Activated CD4-positive, alpha-beta memory T cell treated with anti-CD3 and anti-CD28 coated beads for 36 hours (primary cell): ENCODE results near the gene RPP14. TPM values are rescaled to one million over a fixed set of nuclear protein-coding genes. Genes with fewer than 3 reads are reported as not detected.

ENCODE experiments used
- CTCF ChIA-PET: fragments of 350-600 bp; sonication (Branson Sonifier 250); formaldehyde crosslinking; loops from one replicate; lab custom pipeline; 2021; ENCODE audit warnings: antibody characterized with exemption, inconsistent platforms; lab: Charles Lee
- POLR2A ChIA-PET: fragments of 350-600 bp; sonication (Branson Sonifier 250); formaldehyde crosslinking; loops from one replicate; lab custom pipeline; 2021; ENCODE audit warnings: antibody characterized with exemption; lab: Charles Lee
- DNase-seq: peaks from one replicate; pipeline ENCODE4 v3.0.0-alpha.2; 2020
- H3K27ac Mint-ChIP-seq: one replicate; pipeline ENCODE4 v1.8.0; 2021; ENCODE audit warnings: mixed read lengths
- H3K27me3 Mint-ChIP-seq: one replicate; pipeline ENCODE4 v1.8.0; 2021; ENCODE audit warnings: mixed read lengths
- H3K36me3 Mint-ChIP-seq: one replicate; pipeline ENCODE4 v1.8.0; 2021; ENCODE audit warnings: mixed read lengths
- H3K4me1 Mint-ChIP-seq: one replicate; pipeline ENCODE4 v1.8.0; 2021; ENCODE audit warnings: low read depth, mixed read lengths
- H3K4me3 Mint-ChIP-seq: one replicate; pipeline ENCODE4 v1.8.0; 2021; ENCODE audit warnings: mild to moderate bottlenecking, mixed read lengths
- H3K9me3 Mint-ChIP-seq: one replicate; pipeline ENCODE4 v1.8.0; 2021; ENCODE audit warnings: mixed read lengths
- intact Hi-C: fragments of 100-400 bp; cut with micrococcal nuclease; formaldehyde crosslinking; loops from one replicate; pipeline ENCODE4 v1.15.1; 2023
- total RNA-seq, 2 experiments: library from RNA; stranded (reverse); gene quantifications; one replicate each; pipeline ENCODE4 v1.2.3, GENCODE V29; 2021

RPP14 gene
- total RNA-seq, 2 experiments from 2014 or later = 14.0 to 15.4 TPM

DNA sequence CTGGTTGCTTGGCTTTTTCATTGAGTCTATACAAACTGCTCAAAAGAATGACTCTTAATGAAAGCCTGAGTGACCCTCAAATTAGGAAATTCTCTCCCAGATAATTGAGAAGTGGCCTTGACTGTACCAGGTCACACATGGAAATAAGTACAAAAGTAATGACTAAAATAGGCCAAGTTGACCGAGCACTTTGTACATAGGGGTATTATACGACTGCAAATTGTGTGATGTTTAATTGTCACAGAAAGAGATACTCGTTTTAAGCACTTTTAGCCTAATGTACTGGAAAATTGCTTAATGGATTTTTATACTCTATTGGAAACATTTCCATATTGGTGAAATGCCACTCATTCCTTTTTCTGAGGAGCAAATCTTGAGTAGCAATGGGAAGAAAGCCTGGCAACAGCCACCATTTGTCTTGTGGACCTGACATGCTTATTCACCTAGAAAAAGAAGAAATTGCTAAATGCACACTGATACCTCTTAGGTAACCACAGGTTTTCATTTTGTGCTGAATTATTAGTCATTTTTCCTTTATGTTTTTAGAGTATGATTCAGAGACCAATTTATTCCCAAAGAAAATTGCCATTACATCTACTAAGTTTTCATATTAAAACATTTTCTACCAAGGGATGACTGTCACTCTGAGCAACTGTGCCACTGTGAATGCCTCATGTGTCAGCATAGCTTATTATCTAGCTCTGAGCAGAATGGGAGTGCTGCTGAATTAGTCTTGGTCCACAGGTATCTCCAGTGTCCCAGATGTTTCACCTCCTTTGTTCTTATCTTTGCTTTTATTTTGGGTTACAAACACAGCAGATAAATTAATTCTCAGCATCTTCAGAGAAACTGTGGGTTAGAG lies 17.7 kb downstream of the RPP14 start:
- Mint-ChIP-seq H3K27ac (peak overlapping the region; percentile 93), H3K27me3 (no peaks in the 10 kb centered on the region), H3K9me3 (no peaks in the 10 kb centered on the region), H3K4me1 (peaks cover 37% of the 10 kb centered on the region), H3K4me3 (peak overlapping the region; percentile 34), H3K36me3 (peaks cover 3% of the 10 kb centered on the region)
- POLR2A ChIA-PET = interaction anchor here (0.6 to 2.6 kb wide), 3 partner anchors 11 to 97 kb away, joined by 3 to 20 read pairs (median 4); partner anchors contain the start of genes HTD2 and RPP14
- peak; percentile 29 for DNase-seq
- intact Hi-C loops = loop anchor here (1.0 to 5.0 kb wide), 5 partner anchors 12 to 309 kb away; partner anchors contain the start of genes HTD2, PDHB and RPP14
- CTCF ChIA-PET = interaction anchor here (1.0 to 5.9 kb wide), 5 partner anchors 10 to 210 kb away, joined by 3 to 48 read pairs (median 5); partner anchors contain the start of genes HTD2, KCTD6 and RPP14

- H3K9me3 Mint-ChIP-seq = no peaks in the 10 kb centered on the region
- H3K4me1 Mint-ChIP-seq = peaks cover 37% of the 10 kb centered on the region
- no peaks in the 10 kb centered on the region for H3K27me3 Mint-ChIP-seq
- ChIA-PET POLR2A (interaction anchor here (0.6 to 2.6 kb wide), 5 partner anchors 10 to 139 kb away, joined by 3 to 20 read pairs (median 3); partner anchors contain the start of genes HTD2, PDHB and RPP14), CTCF (interaction anchor here (1.0 to 5.9 kb wide), 6 partner anchors 9 to 209 kb away, joined by 3 to 48 read pairs (median 4); partner anchors contain the start of genes HTD2, KCTD6 and RPP14)
- peak overlapping the region; percentile 34 for H3K4me3 Mint-ChIP-seq
- no peaks in the 10 kb centered on the region for H3K36me3 Mint-ChIP-seq
- intact Hi-C loops = loop anchor here (1.0 to 5.0 kb wide), 5 partner anchors 11 to 308 kb away; partner anchors contain the start of genes HTD2, PDHB and RPP14
- DNase-seq = no peak
- H3K27ac Mint-ChIP-seq = peak overlapping the region; percentile 93
Measured at GRCh38 chr3:58324391-58325390, 18.6 kb downstream of the RPP14 start.

DNA sequence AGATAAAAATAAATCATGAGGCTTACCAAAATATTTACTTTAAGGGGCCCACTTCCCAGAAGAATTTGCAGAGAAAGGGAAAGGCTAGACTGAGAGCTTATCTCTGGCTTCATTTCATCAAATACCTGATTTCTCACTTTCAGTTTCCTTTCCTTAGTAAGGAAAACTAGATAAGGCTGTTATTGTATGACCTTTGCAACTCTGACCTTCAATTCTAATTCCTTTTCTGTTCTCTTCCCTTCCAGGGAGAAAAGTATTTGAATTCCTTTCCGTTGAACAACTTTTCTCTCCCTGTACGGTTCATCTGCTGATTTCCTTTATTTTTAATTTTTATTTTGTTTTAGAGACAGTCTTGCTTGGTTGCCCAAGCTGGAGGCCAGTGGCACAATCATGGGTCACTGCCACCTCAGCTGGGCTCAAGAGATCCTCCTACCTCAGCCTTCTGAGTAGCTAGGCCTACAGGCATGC lies 19.5 kb downstream of the RPP14 start:
- no peak overlapping the region for H3K4me3 Mint-ChIP-seq

GRCh38 chr3:58326267-58326900 lies 20.3 kb downstream of the RPP14 start:
- ChIA-PET POLR2A (interaction anchor here (0.5 to 0.6 kb wide), 2 partner anchors 104 to 1708 kb away, joined by 3 to 4 read pairs; no protein-coding TSS in a partner anchor), CTCF (interaction anchor here (0.7 kb wide), 1 partner anchor 90 kb away, joined by 3 read pairs; no protein-coding TSS in a partner anchor)
- no peak for DNase-seq
- Mint-ChIP-seq H3K4me3 (no peak overlapping the region), H3K36me3 (no peaks in the 10 kb centered on the region), H3K27me3 (no peaks in the 10 kb centered on the region), H3K9me3 (no peaks in the 10 kb centered on the region), H3K4me1 (peaks cover 37% of the 10 kb centered on the region), H3K27ac (no peak overlapping the region)
- intact Hi-C loops = no loop called here

More for the DNA sequence above, 19.5 kb downstream of the RPP14 start:
- H3K36me3 Mint-ChIP-seq = no peaks in the 10 kb centered on the region
- DNase-seq = no peak
- H3K27me3 Mint-ChIP-seq = no peaks in the 10 kb centered on the region
- H3K4me1 Mint-ChIP-seq = peaks cover 37% of the 10 kb centered on the region
- POLR2A ChIA-PET = interaction anchor here (1.1 to 2.6 kb wide), 2 partner anchors 10 to 108 kb away, joined by 3 to 20 read pairs; partner anchors contain the start of gene PDHB
- H3K9me3 Mint-ChIP-seq = no peaks in the 10 kb centered on the region
- CTCF ChIA-PET = interaction anchor here (1.1 to 5.9 kb wide), 2 partner anchors 18 to 87 kb away, joined by 3 to 48 read pairs; partner anchors contain the start of genes HTD2 and RPP14
- intact Hi-C loops = no loop called here
- peak overlapping the region; percentile 93 for H3K27ac Mint-ChIP-seq

GRCh38 chr3:58329150-58329921 lies 23.3 kb downstream of the RPP14 start:
- no peak overlapping the region for H3K4me3 Mint-ChIP-seq
- DNase-seq = no peak
- H3K27me3 Mint-ChIP-seq = no peaks in the 10 kb centered on the region
- H3K36me3 Mint-ChIP-seq = no peaks in the 10 kb centered on the region
- no peak overlapping the region for H3K27ac Mint-ChIP-seq
- peaks cover 26% of the 10 kb centered on the region for H3K4me1 Mint-ChIP-seq
- CTCF ChIA-PET = interaction anchor here (0.6 to 1.5 kb wide), 3 partner anchors 23 to 1239 kb away, joined by 3 to 4 read pairs (median 4); partner anchors contain the start of genes HTD2, KCTD6 and RPP14
- H3K9me3 Mint-ChIP-seq = no peaks in the 10 kb centered on the region
- POLR2A ChIA-PET = no interaction called here
- intact Hi-C loops = no loop called here

DNA sequence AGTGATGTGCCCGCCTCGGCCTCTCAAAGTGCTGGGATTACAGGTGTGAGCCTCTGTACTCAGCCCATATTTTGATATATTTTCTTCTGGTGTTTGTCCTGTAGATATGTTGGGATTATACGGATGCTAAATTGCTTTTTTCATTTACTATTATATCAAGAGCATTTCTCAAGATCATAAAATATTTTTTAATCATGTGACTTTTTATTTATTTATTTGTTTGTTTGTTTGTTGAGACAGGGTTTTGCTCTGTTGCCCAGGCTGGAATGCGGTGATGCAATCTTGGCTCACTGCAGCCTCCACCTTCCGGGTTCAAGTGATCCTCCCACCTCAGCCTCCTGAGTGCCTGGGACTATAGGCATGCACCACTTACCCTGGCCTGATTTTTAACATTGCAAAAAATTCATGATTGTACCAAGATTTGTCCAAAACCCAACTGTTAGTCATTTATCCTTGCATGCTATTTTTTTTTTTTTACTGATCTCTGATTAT lies 23.9 kb downstream of the RPP14 start:
- POLR2A ChIA-PET = no interaction called here

GRCh38 chr3:58331593-58332152 lies 25.6 kb downstream of the RPP14 start:
- Mint-ChIP-seq H3K4me1 (peaks cover 28% of the 10 kb centered on the region), H3K9me3 (no peaks in the 10 kb centered on the region), H3K27ac (no peak overlapping the region), H3K36me3 (peaks cover 9% of the 10 kb centered on the region), H3K27me3 (no peaks in the 10 kb centered on the region), H3K4me3 (peak overlapping the region; percentile 28)
- POLR2A ChIA-PET = no interaction called here
- no peak for DNase-seq
- intact Hi-C loops = loop anchor here (1.0 to 2.0 kb wide), 3 partner anchors 83 to 159 kb away; partner anchors contain the start of gene PDHB
- CTCF ChIA-PET = interaction anchor here (0.7 to 6.8 kb wide), 3 partner anchors 20 to 160 kb away, joined by 3 to 43 read pairs (median 8); partner anchors contain the start of genes HTD2, KCTD6 and RPP14

More for the DNA sequence above, 23.9 kb downstream of the RPP14 start:
- Mint-ChIP-seq H3K4me1 (peaks cover 26% of the 10 kb centered on the region), H3K4me3 (no peak overlapping the region), H3K27ac (no peak overlapping the region), H3K27me3 (no peaks in the 10 kb centered on the region), H3K9me3 (no peaks in the 10 kb centered on the region), H3K36me3 (no peaks in the 10 kb centered on the region)
- intact Hi-C loops = no loop called here
- no peak for DNase-seq
- CTCF ChIA-PET = interaction anchor here (0.6 to 1.5 kb wide), 3 partner anchors 24 to 1240 kb away, joined by 3 to 4 read pairs (median 4); partner anchors contain the start of genes HTD2, KCTD6 and RPP14

GRCh38 chr3:58332575-58333188 lies 26.6 kb downstream of the RPP14 start, which contains the start of gene PXK:
Gene PXK (plus strand): TSS chr3:58332892. CDS start chr3:58332989, 97 bp downstream.
- peaks cover 9% of the 10 kb centered on the region for H3K36me3 Mint-ChIP-seq
- H3K9me3 Mint-ChIP-seq = no peaks in the 10 kb centered on the region
- no peaks in the 10 kb centered on the region for H3K27me3 Mint-ChIP-seq
- ChIA-PET CTCF (interaction anchor here (0.6 to 6.8 kb wide), 7 partner anchors 14 to 199 kb away, joined by 3 to 43 read pairs (median 4); partner anchors contain the start of genes HTD2, KCTD6 and RPP14), POLR2A (interaction anchor here (0.6 to 4.5 kb wide), 5 partner anchors 8 to 82 kb away, joined by 3 to 20 read pairs (median 5); partner anchors contain the start of genes HTD2 and RPP14)
- peak; percentile 86 for DNase-seq
- intact Hi-C loops = loop anchor here (1.0 to 2.0 kb wide), 3 partner anchors 82 to 158 kb away; partner anchors contain the start of gene PDHB
- H3K27ac Mint-ChIP-seq = peak within 1 kb of the TSS; percentile 82
- H3K4me1 Mint-ChIP-seq = peaks cover 28% of the 10 kb centered on the region
- H3K4me3 Mint-ChIP-seq = peak within 1 kb of the TSS; percentile 99
